GM19240 (cell line): ENCODE results near the gene ZFTA.

Source experiments
- DNase-seq: peaks from one replicate; pipeline ENCODE4 v3.0.0; 2011; ENCODE audit warnings: low spot score; ENCODE audit not compliant: insufficient read length

The ZFTA gene

GRCh38 chr11:63756919-63757761 lies 11.4 kb downstream of the ZFTA start:
- DNase-seq, result no peak

GRCh38 chr11:63749624-63750023 lies 19.0 kb downstream of the ZFTA start:
- no peak for DNase-seq

GRCh38 chr11:63747011-63747410 lies 21.6 kb downstream of the ZFTA start:
- DNase-seq, result no peak

GRCh38 chr11:63745304-63746170 lies 23.0 kb downstream of the ZFTA start:
- DNase-seq, result no peak

GRCh38 chr11:63738720-63739360 lies 29.7 kb downstream of the ZFTA start:
- DNase-seq, result no peak

GRCh38 chr11:63737718-63738117 lies 30.9 kb downstream of the ZFTA start:
- DNase-seq, result no peak

GRCh38 chr11:63736864-63737263 lies 31.7 kb downstream of the ZFTA start:
- no peak for DNase-seq

- DNase-seq, result no peak
These were observed 39.2 kb downstream of the ZFTA start for GRCh38 chr11:63729326-63729725.

GRCh38 chr11:63720611-63721010 lies 48.0 kb downstream of the ZFTA start:
- DNase-seq, result no peak

GRCh38 chr11:63719987-63720386 lies 48.6 kb downstream of the ZFTA start:
- no peak for DNase-seq

GRCh38 chr11:63719001-63719400 lies 49.6 kb downstream of the ZFTA start:
- DNase-seq, result no peak
